Measurements from ENCODE around the gene CCDC30.

- no peak for TF ChIP-seq CTCF (IDR thresholded peaks at IDR 0.05; ENCODE audit: low read depth, low read length)
- no peak for TF ChIP-seq EZH2phosphoT487 (IDR thresholded peaks at IDR 0.05; ENCODE audit: low read depth)
These were observed 211.6 kb downstream of the CCDC30 start for GRCh38 chr1:42674682-42675081.
